K562 (cell line): ENCODE results near the gene PODXL. TPM values are rescaled to one million over a fixed set of nuclear protein-coding genes. Genes with fewer than 3 reads are reported as not detected.

Source experiments
- ATAC-seq: fragments of 200-7000 bp; cut with Tn5 transposase; 3 replicates; pipeline ENCODE4 v1.9.1; 2020; ENCODE audit warnings: moderate library complexity
- BruUV-seq: library from RNA; stranded (reverse); fragments of 400-500 nt; replicated peaks from 2 replicates; lab custom pipeline; 2021; lab: Mats Ljungman, UMichigan
- CTCF ChIA-PET: fragments of 300-600 bp; formaldehyde crosslinking; extraction: SDS; loops from one replicate; lab custom pipeline; 2021; ENCODE audit warnings: low intra/inter-chr PET ratio; lab: Yijun Ruan, JAX
- POLR2A ChIA-PET: fragments of 300-600, 350-650 bp; sonication (Branson Sonifier 250); formaldehyde crosslinking; extraction: SDS; loops from one replicate; lab custom pipeline; 2021; ENCODE audit warnings: antibody characterized with exemption, inconsistent platforms; lab: Yijun Ruan, JAX
- DNase-seq, 4 experiments: peaks; one replicate each; pipeline versions ENCODE4 v3.0.0 to v3.0.0-alpha.2; 2011 to 2018; ENCODE audit warnings: low spot score in 3 of 4, mixed read lengths in 3 of 4; ENCODE audit errors: extremely low read depth in 1 of 4
- FAIRE-seq: peaks from 2 replicates; lab custom pipeline; 2011; peaks lifted over from hg19 to GRCh38; lab: Jason Lieb, UNC
- H2AFZ ChIP-seq: 2 replicates; pipeline ENCODE4 v1.6.0; 2011; ENCODE audit warnings: low read depth, low read length, control low read depth, inconsistent platforms
- H3K27ac ChIP-seq: fragments of 200-600 bp; 3 replicates; pipeline ENCODE4 v1.8.0; 2011; ENCODE audit warnings: low read depth, mild to moderate bottlenecking, control low read depth, inconsistent platforms, low read length, moderate library complexity, mixed read lengths; ENCODE audit errors: extremely low read depth
- H3K27me3 ChIP-seq, 2 experiments: fragments of 300-600 bp in 1 of 2; 2 replicates in 1 of 2; 3 replicates in 1 of 2; pipeline versions ENCODE4 v1.6.0 to v1.8.0; 2011; ENCODE audit warnings: inconsistent platforms in 2 of 2, low read length in 2 of 2, mild to moderate bottlenecking in 1 of 2, mixed read lengths in 1 of 2, moderate library complexity in 1 of 2; ENCODE audit not compliant: control insufficient read depth in 2 of 2, insufficient read depth in 2 of 2
- H3K36me3 ChIP-seq: fragments of 300-600 bp; 3 replicates; pipeline ENCODE4 v1.8.0; 2011; ENCODE audit warnings: mild to moderate bottlenecking, low read length, inconsistent platforms; ENCODE audit not compliant: control insufficient read depth, insufficient read depth
- H3K4me1 ChIP-seq, 2 experiments: fragments of 200-600 bp in 1 of 2; replicated peaks in 1 of 2; 2 replicates in 1 of 2; 3 replicates in 1 of 2; pipeline versions ENCODE4 v1.5.1 to v1.8.0; 2011; ENCODE audit warnings: inconsistent platforms in 2 of 2, low read length in 2 of 2, mild to moderate bottlenecking in 1 of 2, mixed read lengths in 1 of 2, moderate library complexity in 1 of 2; ENCODE audit not compliant: control insufficient read depth in 2 of 2, insufficient read depth in 2 of 2
- H3K4me2 ChIP-seq: 2 replicates; pipeline ENCODE4 v1.6.1; 2011; ENCODE audit warnings: low read length, control low read depth, inconsistent platforms, mixed read lengths; ENCODE audit not compliant: insufficient read depth
- H3K4me3 ChIP-seq: fragments of 200-600 bp; sonication (generic), shearing (Covaris generic); 2 replicates; pipeline ENCODE4 v1.5.1; 2016; ENCODE audit warnings: control low read depth, inconsistent platforms
- H3K79me2 ChIP-seq: fragments of 200-600 bp; 3 replicates; pipeline ENCODE4 v1.8.0; 2011; ENCODE audit warnings: low read length, inconsistent platforms; ENCODE audit not compliant: control insufficient read depth, insufficient read depth
- H3K9ac ChIP-seq, 2 experiments: 2 replicates each; pipeline versions ENCODE4 v1.6.0 to v1.6.1; 2011; ENCODE audit warnings: low read depth in 2 of 2, low read length in 2 of 2, control low read depth in 1 of 2, inconsistent platforms in 1 of 2, mild to moderate bottlenecking in 1 of 2, mixed read lengths in 1 of 2; ENCODE audit not compliant: insufficient read depth in 1 of 2
- H3K9me1 ChIP-seq: one replicate; pipeline ENCODE4 v1.6.0; 2011; ENCODE audit warnings: inconsistent platforms, mild to moderate bottlenecking, low read length, moderate library complexity; ENCODE audit not compliant: control insufficient read depth, insufficient read depth
- H3K9me3 ChIP-seq: replicated peaks from 2 replicates; pipeline ENCODE4 v1.5.1; 2011; ENCODE audit warnings: low read depth, low read length, inconsistent platforms; ENCODE audit not compliant: control insufficient read depth, insufficient read depth
- H4K20me1 ChIP-seq: replicated peaks from 2 replicates; pipeline ENCODE4 v1.6.1; 2011; ENCODE audit warnings: low read length, inconsistent platforms, mixed read lengths; ENCODE audit not compliant: control insufficient read depth, insufficient read depth
- ARID3A ChIP-seq: IDR thresholded peaks from 2 replicates; pipeline ENCODE4 v1.6.1; 2012; ENCODE audit warnings: low read depth, low read length, improper control_type of control experiment, borderline replicate concordance
- PHF21A ChIP-seq: fragments of 450-650 bp; IDR thresholded peaks from 2 replicates; pipeline ENCODE4 v1.6.1; 2017; ENCODE audit warnings: low read depth, borderline replicate concordance
- ZKSCAN1 ChIP-seq: fragments of 150-350 bp; IDR thresholded peaks from 2 replicates; pipeline ENCODE4 v1.6.1; 2016; ENCODE audit warnings: low read depth, low read length
- ZNF592 ChIP-seq: fragments of 450-650 bp; IDR thresholded peaks from 2 replicates; pipeline ENCODE4 v1.6.1; 2017; ENCODE audit warnings: antibody characterized with exemption, mild to moderate bottlenecking
- WGBS: fragments of 100-300 bp; shearing (Covaris generic); methylation state at CpG from one replicate; pipeline ENCODE4 v1.1.6; 2016; ENCODE audit warnings: low coverage, mixed read lengths; ENCODE audit not compliant: insufficient coverage; ENCODE audit errors: missing lambda C conversion rate; 5-methylcytosine and 5-hydroxymethylcytosine counted together
- in situ Hi-C: fragments of 300-500 bp; cut with MboI; formaldehyde crosslinking; loops from 4 replicates; pipeline ENCODE4 v1.15.0; 2018; ENCODE audit warnings: inconsistent platforms, mixed read lengths
- intact Hi-C: fragments of 100-400 bp; cut with micrococcal nuclease; formaldehyde crosslinking; loops from 2 replicates; pipeline ENCODE4 v1.14.2; 2022
- polyA plus RNA-seq, 8 experiments: library from polyadenylated mRNA; depleted of rRNA in 4 of 8; stranded (reverse) in 5 of 8; unstranded in 3 of 8; fragments of >200 nt; fragmentation: Nextera tagmentation in 2 of 8; fragmentation: Illumina TruSeq in 1 of 8; extraction: Ambion mirVana in 2 of 8; extraction: Trizol in 1 of 8; gene quantifications; 2 replicates each; pipeline versions ENCODE4 v1.2.1 to v1.2.3, GENCODE V29; 2011 to 2014; ENCODE audit warnings: inconsistent platforms in 1 of 8, missing spikeins in 1 of 8
- total RNA-seq, 7 experiments: library from RNA; depleted of rRNA in 6 of 7; stranded (reverse); fragments of >200 nt in 6 of 7; fragmentation: Illumina TruSeq in 2 of 7; extraction: Trizol in 2 of 7; gene quantifications; 2 replicates each; pipeline versions ENCODE4 v1.2.1 to v1.2.3, GENCODE V29; 2011 to 2021; ENCODE audit warnings: low replicate concordance in 1 of 7
- TF ChIP-seq, protein P1 (sequence below): fragments of 450-650 bp; IDR thresholded peaks from 2 replicates; pipeline ENCODE4 v1.6.1; 2018; ENCODE audit warnings: mild to moderate bottlenecking, low read depth; ENCODE audit not compliant: partially characterized antibody

Gene PODXL
- total and polyA plus RNA-seq, 9 of the 15 experiments (the other 6 are each of a cell fraction or from before 2014, with no cell fraction given), result 0.01 to 0.73 (median 0.07) TPM

DNA sequence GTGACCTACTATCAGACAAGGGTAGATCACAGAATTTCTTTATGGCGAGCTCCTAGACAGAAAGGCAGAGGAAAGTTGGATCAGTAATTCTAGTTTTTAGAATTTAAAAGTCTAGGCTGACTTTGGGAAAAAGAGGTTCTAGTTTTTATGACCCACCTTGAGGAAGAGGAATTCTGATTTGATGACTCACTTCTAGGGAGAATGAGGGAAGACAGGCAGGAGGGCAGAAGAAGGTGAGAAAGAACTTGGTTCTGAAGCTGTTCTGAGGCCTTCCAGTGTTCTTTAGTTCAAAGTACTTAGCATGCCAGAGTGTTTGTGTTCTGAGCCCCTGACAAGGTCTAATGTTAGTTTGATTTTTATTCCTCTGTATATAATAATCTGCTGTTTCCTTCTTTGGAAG, 97.2 kb downstream of the PODXL start:
- no TSS peak for BruUV-seq
- peaks cover 38% of the 10 kb centered on the region for H3K36me3 ChIP-seq
- no peak overlapping the region for H3K4me3 ChIP-seq
- H3K4me2 ChIP-seq, result no peak overlapping the region
- no peak overlapping the region for H3K9ac ChIP-seq
- no peaks in the 10 kb centered on the region for H4K20me1 ChIP-seq
- no peaks in the 10 kb centered on the region for H3K9me1 ChIP-seq
- DNase-seq (no peak), ATAC-seq (no peak), FAIRE-seq (no peak)
- no peak overlapping the region for H3K27ac ChIP-seq
- 78% methylated on average over 1 of the region's 1 CpG for WGBS
- POLR2A ChIA-PET, result interaction anchor here (1.2 kb wide), 1 partner anchor 41 kb away, joined by 5 read pairs; no protein-coding TSS in a partner anchor
- H3K79me2 ChIP-seq, result no peaks in the 10 kb centered on the region
- CTCF ChIA-PET, result no interaction called here
- in situ Hi-C loops, result no loop called here
- no peak overlapping the region for H2AFZ ChIP-seq
- no peaks in the 10 kb centered on the region for H3K9me3 ChIP-seq
- no peak for TF ChIP-seq PHF21A
- TF ChIP-seq, protein P1, sequence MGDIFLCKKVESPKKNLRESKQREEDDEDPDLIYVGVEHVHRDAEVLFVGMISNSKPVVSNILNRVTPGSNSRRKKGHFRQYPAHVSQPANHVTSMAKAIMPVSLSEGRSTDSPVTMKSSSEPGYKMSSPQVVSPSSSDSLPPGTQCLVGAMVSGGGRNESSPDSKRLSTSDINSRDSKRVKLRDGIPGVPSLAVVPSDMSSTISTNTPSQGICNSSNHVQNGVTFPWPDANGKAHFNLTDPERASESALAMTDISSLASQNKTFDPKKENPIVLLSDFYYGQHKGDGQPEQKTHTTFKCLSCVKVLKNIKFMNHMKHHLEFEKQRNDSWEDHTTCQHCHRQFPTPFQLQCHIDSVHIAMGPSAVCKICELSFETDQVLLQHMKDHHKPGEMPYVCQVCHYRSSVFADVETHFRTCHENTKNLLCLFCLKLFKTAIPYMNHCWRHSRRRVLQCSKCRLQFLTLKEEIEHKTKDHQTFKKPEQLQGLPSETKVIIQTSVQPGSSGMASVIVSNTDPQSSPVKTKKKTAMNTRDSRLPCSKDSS, result no peak
- no peak for TF ChIP-seq ZKSCAN1
- no peak for TF ChIP-seq ZNF592
- TF ChIP-seq ARID3A, result no peak
- intact Hi-C loops, result no loop called here
- H3K4me1 ChIP-seq, result no peaks in the 10 kb centered on the region
- no peaks in the 10 kb centered on the region for H3K27me3 ChIP-seq
